NCI-H524 treated with DMSO at 0.1 percent for 48 hours (cell line): Measurements from ENCODE around the gene AK1.

Experiments used
- DNase-seq: peaks from one replicate; lab custom pipeline; 2025; lab: John Stamatoyannopoulos, UW

The AK1 gene, protein sequence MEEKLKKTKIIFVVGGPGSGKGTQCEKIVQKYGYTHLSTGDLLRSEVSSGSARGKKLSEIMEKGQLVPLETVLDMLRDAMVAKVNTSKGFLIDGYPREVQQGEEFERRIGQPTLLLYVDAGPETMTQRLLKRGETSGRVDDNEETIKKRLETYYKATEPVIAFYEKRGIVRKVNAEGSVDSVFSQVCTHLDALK

DNA sequence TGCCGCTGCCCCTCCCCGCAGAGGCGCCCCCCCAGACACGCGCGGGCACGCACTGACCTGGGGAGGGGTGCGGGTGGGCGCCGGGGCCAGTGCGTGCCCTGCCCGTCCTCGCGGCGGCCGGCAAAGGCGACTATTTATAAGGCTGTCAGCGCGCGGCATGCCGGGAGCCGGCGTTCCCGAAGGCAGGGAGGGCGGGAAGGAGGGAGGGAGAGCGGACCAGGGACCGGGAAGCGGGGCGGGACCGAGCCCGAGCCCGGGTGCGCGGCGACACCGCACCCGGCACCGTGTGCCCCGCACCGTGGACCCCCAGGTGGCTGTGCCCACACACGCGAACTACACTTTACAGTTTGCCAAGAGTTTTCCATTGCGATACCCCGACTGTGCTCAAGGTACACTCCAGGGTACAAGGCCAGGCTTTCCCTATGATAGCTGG lies at the start of gene AK1:
Gene AK1 (minus strand): TSS at position 110 of the 433 bp plus-strand sequence. CDS start 3,058 bp downstream, outside the sequence.
- no peak for DNase-seq

DNA sequence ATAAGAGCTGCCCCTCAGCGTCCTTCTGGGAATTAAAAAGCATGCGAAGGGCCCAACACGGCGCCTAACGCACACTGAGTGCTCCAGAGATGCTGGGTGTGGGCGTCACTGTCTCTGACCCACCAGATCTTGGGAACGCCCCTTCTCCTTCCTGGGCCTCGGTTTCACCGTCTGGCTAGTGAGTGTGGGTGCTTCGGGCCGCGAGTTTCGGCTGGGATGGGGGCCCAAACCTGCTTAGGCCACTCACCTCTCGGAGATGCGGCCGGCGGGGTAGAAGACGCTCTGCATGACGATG lies 49.4 kb upstream of the AK1 start:
- no peak for DNase-seq

DNA sequence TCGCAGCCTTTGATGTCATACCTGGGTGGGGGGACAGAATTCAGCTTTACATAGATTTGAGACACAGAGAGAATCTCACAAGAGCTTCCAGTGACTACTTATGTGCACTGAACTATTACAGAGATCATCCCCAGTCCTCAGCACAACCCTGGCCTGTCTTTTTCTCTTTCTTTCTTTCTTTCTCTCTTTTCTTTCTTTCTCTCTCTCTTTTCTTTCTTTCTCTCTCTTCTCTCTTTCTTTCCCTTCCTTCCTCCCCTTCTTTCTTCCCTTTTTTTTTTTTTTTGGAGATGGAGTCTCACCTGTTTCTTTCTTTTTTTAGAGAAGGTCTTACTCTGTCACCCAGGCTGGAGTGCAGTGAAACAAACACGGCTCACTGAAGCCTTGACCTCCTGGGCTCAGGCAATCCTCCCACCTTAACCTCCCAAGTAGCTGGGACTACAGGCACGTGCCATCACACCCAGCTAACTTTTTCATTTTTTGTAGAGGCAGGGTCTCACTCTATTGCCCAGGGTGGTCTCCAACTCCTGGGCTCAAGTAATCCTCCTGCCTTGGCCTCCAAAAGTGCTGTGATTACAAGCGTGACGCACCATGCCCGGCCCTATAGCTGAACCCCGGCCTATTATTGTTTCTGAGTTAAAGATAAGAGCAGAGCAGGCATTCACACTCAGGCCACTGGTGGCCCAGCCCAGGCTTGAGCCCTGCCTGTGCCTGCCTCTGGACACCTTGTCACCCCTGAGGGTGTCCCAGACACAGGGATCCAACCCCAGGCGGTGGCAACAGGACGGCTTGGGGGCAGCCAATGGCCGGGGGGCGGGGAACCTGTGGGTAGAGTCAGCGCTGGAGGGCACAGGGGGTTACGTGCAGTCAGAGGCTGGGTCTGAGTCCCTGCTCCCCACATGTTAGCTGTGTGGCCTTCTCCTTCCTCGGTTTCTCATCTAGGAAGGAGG lies 48.8 kb upstream of the AK1 start:
- DNase-seq = no peak

DNA sequence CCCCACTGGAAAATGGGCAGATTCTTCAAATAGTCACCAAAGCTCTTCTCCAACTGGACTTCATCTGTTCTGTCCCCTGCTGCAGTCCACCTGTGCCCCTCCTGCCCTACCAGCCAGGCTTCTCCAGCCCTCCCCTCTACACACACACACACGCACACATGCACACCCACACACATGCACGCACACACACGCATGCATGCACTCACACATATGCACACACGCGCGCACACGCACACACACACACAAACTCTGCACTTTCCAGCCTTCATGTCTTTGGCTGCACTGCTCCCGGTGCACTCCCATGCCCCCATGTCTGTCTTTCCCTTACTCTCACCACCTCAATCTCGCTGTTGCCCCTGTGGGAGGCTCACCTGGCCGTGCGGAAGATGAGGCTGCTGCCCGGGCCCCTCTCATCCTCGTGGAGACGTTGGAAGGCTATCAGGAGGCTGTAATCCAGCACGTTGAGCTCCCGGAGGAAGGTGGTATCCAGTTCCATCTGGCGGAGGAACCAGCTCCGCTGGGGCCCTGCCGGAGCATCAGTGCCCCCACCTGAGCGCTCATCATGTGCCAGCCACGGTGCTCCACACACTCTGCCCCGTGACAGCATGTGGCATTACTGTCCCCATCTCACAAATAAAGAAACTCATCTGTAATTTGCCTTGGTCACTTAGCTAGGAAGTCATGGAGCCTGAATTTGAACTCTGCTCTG lies 47.4 kb upstream of the AK1 start:
- no peak for DNase-seq

DNA sequence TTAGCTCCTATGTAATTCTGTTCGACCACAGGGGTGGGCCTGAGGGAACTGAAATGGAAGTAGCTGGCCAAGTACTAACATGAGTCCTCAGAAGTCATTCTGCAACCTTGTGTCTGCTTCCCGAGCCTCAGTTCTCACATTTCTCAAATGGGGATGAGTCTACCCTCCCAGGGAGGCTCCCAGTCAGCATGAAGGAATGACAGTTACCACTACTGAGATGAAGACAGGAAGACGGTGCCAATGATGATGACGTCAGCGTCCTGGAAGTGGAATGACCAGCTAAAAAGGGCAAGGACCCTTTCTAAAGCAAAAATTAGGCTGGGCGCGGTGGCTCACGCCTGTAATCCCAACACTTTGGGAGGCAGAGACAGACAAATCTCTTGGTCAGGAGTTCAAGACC lies 46.3 kb upstream of the AK1 start:
- no peak for DNase-seq

DNA sequence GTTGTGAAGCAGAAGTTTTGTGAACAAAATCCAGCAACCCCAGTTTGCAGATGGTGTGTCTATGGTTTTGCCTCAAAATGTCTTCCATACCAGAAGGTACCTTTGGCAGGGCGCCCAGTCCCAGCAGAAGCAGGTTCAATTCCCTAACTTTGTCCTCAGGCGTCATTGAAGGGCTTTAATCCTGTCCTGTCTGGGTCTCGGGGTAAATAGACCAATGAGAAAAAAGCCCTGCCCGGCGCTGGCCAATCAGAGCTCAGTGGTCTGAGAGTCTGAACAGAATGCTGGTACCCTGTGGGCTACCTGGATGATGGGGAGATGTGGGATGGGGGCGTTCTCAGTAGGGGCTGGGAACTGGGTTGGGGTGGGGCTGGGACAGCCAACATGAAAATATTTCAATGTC lies 45.6 kb upstream of the AK1 start:
- peak; percentile 80 for DNase-seq

DNA sequence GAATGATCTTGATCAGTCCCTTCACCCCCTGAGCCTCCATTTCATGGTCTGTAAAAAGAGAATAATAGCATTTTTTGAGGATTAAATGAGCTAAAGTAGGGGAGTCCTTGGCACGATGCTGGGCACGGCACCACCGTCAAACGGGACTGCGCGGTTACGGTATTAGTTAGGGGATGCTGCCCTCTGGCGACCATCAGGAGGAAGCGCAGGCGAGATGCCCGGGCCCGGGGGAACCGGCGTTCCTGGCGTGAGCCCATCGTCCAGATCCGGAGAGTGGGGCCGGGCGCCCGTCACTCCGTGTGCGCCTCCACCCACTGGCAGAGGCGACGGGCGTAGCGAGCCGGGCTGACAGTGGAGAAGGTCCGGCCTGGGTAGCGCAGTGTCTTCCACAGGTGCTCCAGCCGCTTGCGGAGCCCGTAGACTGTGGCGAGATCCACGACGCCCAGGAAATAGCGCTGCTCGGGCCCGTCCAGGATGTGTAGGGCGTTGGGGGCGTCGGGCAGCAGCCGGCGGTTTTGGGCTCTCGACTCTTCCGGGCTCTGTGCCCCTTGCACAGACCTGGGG lies 44.2 kb upstream of the AK1 start:
- DNase-seq = no peak

DNA sequence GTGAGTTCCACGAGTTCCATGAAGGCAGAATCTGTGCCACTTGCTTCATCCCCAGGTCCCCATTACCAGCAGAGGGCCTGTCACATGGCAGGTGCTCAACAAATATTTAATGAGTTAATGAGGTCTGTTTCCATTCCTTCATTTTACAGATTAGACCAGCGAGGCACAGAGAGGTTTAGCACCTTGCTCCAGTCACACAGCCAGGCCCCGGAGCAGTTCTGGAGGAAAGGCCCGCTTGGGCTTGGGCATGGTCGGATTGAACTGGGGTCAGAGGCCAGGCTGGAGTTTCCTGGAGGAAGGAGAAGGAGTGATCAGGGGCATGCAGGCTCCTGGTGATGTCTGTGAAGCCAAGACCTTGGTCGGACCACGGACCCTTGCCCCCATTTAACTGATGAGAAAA lies 43.3 kb upstream of the AK1 start:
- no peak for DNase-seq

DNA sequence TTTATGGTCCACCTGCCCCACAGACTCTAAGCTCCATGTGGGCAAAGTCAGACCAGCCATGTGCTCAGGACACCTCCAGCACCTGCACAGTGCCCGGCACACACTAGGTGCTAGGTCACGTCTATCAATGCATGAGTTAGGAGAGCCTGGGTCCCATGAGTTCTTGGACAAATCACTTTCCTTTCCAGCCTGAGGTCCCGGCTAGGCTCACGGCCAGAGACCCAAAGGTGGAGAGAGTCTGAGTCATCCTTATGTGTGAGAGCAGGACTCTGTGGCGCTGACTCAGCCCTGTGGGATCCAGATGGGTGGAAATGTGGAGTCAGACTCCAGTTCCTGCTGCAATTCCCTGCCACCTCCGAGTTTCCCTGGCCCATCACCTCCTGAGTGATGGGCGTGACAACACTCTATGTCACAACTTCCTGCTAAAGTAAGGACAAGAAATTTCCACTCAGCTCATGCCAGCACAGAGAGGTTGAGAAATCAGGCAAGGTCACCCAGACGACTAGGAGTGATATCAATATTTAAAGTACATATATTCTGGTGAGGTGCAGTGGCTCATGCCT lies 41.9 kb upstream of the AK1 start:
- no peak for DNase-seq

DNA sequence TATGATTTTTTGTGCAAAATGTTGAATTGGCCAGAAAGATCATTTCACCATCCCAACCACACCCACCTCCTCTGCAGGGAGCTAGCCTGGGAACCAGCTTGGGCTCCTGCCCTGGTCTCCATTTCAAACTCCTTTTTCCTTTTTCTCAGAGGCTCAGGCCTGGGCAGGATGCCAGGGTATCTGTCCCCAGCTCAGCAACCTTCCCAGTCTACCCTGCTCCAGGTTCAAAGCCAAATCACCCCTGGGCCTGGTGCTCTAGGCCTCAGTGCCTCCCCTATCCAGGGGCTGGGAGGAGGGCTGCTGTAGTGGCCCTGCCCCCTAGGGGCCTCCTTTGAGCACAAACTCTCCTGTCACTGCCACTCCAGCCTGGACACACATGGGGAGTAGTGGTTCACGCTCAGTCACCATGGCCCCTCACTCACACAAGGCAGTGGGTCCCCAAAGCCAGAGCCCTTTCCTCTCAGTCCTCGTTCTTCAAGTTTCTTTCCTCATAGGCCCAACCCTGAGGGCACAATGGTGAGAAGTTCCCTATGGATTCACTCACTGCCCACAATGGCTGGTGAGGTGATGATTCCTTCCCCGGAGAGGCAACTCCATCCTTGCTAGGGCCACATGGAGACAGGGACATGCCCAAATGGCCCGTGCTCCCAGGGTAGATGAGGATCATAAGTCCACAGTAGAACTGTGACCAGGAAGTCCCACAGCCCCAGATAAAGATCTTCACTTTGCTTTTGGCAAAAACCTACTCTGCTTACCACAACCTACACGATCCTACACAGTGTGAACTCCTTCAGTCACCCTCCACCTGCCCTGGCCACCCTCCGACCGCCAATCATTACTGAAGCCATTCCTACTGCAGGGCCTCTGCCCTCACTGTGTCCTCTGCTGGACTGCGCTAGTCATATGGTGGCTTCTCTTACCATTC lies 41.0 kb upstream of the AK1 start:
- no peak for DNase-seq

DNA sequence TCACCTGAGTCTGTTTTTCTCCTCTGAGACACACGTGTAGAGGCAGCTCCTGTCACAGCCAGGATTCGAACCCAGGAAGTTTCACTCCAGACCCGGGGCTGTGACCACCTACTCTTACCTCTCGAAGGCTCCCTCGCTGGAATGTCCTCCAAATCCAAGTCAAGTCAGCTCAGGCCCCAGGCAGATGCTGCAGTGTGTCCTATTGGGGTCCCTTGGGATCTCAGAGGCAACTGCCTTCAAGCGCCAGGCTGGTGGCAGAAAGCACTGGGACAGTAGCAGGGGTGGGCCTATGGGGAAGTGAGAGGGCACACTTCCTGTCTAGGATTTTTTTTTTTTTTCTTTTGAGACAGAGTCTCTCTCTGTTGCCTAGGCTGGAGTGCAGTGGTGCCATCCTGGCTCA lies 40.1 kb upstream of the AK1 start:
- DNase-seq = no peak

DNA sequence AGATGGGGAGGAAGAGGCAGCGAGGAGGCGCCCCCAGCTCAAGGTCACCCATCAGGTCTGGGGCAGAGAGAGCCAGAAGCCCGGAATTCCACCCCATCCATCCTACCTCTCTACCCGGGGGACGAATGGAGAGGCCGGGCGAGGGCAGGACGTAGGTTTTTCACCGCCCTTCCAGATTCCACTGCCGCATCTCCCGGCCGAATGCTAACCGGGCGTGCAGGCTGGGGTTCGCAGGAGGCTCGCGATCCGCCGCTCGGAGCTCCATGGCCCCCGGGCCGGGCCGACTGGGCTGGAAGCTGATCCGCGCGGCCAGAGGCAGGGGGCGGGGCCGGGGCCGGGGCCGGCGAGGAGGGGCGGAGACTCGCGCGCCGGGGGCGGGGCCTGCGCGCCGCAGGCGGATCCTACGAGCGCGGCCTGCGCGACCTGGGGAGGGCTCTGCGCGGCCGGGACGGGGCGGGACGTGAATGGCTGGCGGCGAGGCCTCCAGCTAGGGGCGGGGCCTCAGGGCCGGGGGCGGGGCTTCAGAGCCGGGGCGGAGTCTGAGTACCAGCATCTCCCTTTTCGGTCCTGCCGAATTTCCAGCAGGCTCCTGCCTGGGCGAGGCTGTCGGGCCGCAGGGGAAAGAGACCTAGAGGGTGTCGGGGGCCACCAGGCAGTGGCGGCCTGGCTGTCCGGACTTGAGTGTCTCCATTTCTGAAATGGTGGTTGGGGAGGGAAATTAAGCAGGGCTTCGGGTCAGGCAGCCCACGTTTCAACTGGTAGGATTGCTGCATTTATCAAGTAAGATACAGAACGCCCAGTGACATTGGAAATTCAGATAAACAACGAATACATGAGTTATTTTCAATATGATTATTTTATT lies 39.5 kb upstream of the AK1 start, which contains the start of gene ST6GALNAC4:
Gene ST6GALNAC4 (minus strand): TSS at position 322 of the 862 bp plus-strand sequence. CDS start 622 bp downstream, outside the sequence.
- peak; percentile 49 for DNase-seq

DNA sequence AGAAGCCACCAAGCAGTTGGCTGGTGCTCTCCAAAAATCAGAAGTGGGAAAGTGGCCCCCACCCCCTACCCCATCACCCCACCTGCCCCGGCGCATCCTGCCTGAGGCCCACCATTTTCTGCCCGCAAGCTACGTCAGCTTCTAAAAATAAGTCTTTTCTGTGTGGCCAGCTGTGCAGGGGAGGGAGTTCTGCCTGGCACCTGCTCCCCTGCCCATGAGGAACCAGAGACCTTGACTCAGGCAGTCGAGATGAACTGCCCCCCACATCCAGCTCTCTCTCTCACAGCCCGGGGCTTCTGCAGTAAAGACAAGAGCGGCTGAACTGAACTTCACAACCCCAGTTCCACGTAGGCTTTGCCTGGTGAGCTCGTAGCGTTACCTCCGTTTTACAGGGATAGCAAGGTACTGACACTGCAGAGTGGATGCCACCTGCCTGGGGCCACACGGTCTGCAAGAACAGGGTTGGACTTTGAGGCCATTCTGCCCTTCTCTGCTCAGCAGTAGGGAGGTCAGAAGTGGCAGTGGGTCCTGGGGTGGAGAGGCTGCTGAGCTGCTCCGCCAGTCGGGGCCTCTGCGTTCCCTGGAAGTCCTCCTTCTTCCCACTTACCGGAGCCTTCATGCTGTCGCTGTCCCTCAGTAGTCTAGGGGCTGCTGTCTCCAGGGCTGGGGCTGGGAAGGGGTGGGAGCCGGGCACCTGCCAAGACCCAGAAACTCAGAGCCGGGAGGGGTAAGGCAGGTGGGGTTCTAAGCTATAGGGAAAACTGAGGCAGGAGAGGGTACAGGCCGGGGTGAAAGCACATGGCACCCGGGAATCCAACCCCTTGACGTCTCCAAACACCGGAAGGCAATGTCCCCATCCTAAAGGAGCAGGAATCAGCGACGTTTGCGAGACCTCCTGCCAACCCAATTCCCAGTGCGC lies 38.6 kb upstream of the AK1 start:
- no peak for DNase-seq

DNA sequence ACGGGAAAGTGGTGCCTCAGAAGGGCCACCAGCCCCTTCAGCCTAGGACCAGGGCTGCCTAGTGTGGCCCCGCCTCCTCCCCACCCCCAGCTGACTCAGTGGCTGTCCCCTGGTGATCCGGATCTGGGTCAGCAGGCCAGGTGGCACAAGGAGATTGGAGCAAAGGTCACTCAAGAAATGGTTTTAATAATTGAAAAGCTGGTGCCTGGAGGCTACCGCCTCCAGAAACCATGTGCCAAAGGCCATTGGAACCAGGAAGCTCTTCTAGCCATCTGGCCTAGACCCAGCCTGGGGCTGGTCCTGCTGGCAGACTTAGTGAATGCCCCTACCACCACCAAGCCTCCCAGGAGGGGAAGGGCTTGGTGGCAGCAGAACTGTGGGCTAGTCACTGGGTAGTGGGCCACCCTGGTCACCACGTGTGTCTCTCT lies 37.9 kb upstream of the AK1 start:
- no peak for DNase-seq

DNA sequence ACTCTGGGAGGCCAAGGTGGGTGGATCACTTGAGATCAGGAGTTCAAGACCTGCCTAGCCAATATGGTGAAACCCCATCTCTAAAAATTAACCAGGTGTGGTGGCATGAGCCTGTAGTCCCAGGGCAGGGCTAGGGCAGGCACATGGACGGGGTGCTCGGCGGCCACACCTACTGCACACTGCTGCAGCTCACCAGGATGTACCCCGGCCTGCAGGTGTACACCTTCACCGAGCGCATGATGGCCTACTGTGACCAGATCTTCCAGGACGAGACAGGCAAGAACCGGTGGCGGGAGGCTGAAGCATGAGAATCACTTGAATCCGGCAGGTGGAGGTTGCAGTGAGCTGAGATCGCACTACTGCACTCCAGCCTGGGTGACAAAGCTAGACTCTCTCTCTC lies 36.2 kb upstream of the AK1 start:
- DNase-seq = no peak

DNA sequence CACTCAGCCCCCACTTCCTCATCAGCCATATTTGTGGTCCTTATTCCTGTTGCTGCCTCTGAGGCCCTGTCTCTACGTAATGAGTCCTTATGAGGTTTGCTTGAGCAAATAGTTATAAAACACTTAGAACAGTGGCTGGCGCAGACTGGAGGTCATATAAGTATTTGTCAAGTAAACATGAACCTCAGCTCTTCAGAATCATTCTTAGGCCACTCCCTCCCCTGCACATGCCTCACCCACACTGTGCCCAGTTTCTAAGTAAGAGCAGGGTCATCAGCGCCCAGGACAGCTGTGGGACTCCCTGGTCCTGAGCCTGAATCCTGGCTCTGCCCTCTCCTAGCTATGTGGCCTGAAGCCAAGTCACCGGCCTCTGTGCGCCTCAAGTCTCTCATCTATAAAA lies 35.4 kb upstream of the AK1 start:
- no peak for DNase-seq

DNA sequence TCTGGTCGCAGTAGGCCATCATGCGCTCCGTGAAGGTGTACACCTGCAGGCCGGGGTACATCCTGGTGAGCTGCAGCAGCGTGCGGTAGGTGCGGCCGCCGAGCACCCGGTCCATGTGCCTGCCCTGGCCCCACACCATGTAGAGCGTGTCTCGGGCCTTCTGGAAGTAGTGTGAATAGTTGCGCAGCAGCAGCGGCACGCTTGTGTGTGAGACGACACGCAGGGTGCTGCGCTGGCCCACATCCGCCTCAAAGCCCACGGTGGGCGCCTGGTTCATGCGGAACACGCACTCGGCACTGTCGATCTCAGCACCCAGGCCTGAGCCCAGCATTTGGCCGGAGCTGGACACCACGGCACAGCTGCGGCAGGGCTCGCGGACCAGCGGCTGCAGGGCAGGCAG lies 34.8 kb upstream of the AK1 start:
- no peak for DNase-seq

DNA sequence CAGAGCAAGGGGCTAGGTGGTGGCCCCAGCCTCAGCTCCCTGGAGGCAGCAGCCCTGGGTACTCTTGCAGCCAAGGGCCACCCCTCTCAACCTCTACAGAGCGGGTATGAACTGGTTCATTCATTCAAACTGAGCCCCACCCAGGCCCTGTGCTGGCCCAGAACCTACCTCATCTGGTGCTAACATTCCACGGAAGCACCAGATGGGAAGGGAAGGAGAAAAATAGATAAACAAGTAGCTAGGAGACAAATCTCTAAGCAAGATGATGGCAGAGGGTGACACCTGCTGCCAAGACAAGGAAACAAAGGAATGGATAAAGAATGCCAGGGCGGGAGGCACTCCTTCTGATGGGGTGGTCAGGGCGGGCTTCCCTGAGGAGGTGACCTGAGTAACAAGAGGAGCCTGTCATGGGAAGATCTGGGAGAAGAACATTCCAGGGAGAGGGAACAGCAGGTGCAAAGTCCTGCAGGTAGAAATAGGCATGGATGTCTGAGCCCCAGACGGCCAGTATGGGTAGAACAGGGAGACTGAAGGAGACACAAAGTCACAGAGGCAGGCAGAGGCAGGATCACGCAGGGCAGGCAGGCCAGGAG lies 33.2 kb upstream of the AK1 start:
- no peak for DNase-seq

DNA sequence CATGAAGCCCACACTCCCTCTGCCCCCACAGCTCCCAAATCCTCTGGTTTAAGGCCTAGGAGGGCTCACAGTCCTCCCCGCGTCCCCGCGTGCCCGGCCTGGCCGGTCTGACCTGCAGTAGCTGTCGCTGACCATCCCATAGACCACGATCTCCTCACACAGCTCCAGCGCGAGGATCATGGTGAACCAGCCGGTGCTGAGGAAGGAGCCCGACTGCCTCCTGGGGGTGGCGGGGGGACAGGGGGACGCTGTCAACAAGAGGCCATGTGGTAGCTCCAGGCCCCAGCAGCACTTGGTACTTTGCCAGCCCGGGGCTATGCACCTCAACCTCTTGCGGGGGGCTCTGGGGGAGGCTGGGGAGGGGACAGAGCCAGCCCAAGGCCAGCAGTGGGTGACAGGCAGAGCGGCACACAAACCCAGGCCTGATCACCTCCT lies 32.4 kb upstream of the AK1 start:
- no peak for DNase-seq
